Stimulated activated CD8-positive, alpha-beta memory T cell treated with anti-CD3 and anti-CD28 coated beads, Interleukin-7, amount 100 ng/mL, for 4 hours (primary cell): ENCODE results near the gene ENAH.

Experiments used
- DNase-seq, 2 donors: peaks; one replicate each; pipeline ENCODE4 v3.0.0-alpha.2; 2020; ENCODE audit warnings: low read depth in 2 of 2

The ENAH gene

DNA sequence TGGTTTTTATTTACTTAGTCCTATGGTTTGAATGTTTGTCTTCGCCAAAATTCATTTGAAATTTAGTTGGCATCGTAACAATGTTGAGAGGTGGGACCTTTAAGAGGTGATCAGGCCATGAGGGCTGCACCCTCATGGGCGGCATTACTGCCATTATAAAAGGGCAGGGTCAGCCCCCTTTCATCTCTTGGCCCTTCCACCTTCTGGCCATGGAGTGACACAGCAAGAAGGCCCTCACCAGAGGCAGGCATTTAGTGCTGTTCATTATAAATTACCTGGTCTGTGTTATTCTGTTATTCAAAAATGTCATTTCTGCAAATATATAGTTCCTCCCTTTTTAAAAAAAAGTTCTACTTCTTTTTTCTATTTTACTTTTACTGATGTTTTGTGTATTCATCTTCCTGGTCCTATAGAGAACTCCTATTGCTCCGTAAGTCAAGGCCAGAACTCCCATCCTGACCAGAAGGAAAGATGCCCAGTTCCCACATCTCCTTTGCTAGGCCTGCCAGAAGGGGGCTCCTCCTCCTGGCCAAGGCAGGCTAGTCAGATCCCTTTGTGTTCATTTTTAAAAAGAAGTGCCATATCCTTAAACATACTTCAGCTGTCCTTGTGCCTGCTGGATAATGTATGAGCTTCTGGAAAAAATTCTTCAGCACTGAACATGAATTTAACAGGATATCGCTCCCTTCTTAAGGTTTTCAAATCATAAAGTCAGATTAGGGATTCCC is 215.0 kb downstream of the ENAH start:
- DNase-seq: no peak
